ENCODE data around the gene HEPH.
"Not testable (repeated sequence)": the region's sequence is repeated elsewhere in the genome, so short reads cannot be mapped to it uniquely, and the experiment has no call there.

The HEPH gene

GRCh38 chrX:66233209-66233608 is 69.2 kb downstream of the HEPH start:
- DNase-seq = no peak

DNA sequence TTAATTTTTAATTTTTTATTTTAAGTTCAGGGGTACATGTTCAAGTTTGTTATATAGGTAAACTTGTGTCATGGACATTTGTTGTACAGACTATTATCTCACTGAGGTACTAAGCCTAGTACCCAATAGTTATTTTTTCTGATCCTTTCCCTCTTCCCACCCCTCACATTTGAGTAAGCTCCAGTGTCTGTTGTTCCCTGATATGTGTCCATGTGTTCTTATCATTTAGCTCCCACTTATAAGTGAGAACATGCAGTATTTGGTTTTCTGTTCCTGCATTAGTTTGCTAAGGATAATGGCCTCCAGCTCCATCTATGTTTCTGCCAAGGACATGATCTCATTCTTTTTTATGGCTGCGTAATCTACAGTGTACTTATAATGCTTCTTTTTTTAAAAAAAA is 69.9 kb downstream of the HEPH start:
- DNase-seq = not testable (repeated sequence)

DNA sequence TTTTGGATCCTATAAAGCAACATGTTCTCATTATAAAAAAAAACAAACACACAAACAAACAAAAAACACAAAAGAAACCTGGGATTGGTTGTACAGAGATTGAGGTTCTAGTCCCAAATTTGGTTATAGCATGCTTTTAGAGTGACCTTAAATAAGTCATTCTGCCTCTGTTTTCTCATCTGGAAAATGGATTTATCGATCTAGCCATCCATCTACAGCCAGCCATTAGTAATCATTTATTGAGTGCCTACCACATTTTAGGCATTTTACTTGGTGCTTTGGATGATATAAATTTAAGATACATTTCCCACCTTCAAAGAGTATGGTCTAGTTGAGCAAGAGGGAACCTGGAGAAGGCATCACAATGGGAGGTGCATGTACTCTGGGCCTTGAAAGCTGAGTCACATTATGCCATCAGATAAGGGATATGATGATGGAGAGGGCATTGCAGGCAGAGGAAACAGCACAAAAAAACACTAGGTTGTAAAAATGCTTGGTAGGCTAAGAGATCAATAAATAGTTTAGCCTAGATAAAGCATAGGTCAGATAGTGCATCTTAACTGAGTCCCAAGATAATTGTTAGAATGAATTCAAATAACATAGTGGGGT is 91.4 kb downstream of the HEPH start:
- DNase-seq = no peak

DNA sequence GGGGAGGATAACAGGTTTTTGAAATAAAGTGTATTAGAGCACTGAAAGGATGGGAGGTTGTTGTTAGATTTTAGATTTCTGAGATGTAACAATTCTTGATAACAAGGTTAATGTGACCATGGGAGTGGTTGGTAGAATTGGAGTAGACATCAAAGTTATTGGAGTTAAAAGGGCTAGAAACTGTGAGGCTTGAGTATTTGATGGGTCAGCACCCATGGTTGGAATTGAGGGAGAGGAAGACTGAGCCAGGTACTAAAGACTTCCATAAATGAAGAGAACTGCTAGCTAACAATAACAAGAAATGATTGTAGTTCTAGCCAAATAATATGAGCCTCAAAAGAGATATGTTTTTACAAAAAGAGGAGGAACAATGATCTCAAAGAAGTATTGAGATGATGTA is 98.8 kb downstream of the HEPH start:
- DNase-seq = no peak
